ENCODE data around the gene SH3RF3. TPM values are rescaled to one million over a fixed set of nuclear protein-coding genes. Genes with fewer than 3 reads are reported as not detected.

SH3RF3 gene
- total RNA-seq, 2 experiments from 2014 or later: 1.4 TPM

DNA sequence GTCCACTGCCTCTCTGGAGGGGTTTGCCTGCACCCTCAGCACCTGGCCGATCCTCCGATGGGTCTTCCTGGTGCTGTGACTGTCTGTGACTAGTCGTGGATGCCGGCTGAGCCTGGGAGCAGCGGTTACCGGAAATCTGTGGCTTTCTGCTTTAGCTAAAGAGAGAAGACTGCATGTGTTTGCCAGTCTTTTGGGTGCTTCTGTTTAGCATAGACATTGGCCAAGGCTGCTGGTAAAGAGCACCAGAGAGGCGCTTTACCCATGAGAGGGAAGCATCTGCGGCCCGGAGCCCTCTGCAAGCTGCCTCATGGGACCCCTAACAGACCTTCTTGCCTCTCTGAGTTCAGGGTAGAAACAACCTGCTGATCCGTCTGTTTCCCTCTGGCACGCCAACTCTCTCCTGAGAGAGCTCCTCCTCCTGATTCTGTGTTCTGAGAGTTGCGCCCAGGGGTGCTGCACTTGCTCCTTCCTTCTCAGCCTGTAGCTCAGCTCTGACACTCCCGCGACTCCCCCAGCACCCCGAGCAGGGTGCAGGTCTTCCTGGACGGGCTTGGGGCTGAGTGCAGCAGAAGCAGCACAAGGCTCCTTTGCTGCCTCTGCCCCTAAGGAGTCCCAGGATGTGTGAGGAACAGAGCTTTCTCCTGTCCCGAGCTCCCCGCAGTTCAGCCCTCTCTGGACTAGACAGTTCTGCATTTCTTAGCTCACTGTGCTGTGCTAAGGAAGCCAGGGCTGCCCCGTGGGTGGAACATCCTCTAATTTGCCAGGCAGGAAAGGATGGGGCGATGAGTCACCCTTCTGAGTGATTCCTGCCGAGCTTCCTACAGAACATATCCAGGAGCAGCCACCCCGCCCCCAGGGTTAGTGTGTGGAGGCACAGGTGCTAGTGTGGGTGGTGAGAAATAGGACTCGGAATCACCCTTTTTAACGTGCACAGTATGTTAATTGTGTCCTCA, 203.2 kb downstream of the SH3RF3 start:
- Mint-ChIP-seq H3K4me3 (peak overlapping the region; percentile 50), H3K4me1 (peaks cover 30% of the 10 kb centered on the region), H3K27me3 (peaks cover 6% of the 10 kb centered on the region), H3K36me3 (ENCODE audit: low read depth) (no peaks in the 10 kb centered on the region), H3K9me3 (ENCODE audit: low read depth) (no peaks in the 10 kb centered on the region), H3K27ac (peak overlapping the region; percentile 59)
- intact Hi-C loops (cut with DNase I, micrococcal nuclease): loop anchor here in 1 of 2 experiments (5.0 kb wide), 1 partner anchor 180 kb away; no protein-coding TSS in a partner anchor
- DNase-seq (peak; percentile 41), ATAC-seq (peak; percentile 34)
- CTCF ChIA-PET: interaction anchor here (0.6 to 1.1 kb wide), 5 partner anchors 13 to 268 kb away, joined by 3 to 4 read pairs (median 3); no protein-coding TSS in a partner anchor
- POLR2A ChIA-PET: interaction anchor here (0.5 kb wide), 1 partner anchor 292 kb away, joined by 3 read pairs; no protein-coding TSS in a partner anchor

- CTCF ChIA-PET: interaction anchor here (1.1 kb wide), 1 partner anchor 21 kb away, joined by 3 read pairs; no protein-coding TSS in a partner anchor
- no peaks in the 10 kb centered on the region for H3K36me3 Mint-ChIP-seq (ENCODE audit: low read depth)
- no peak overlapping the region for H3K4me3 Mint-ChIP-seq
- H3K4me1 Mint-ChIP-seq: peaks cover 30% of the 10 kb centered on the region
- POLR2A ChIA-PET: no interaction called here
- ATAC-seq: no peak
- no peaks in the 10 kb centered on the region for H3K9me3 Mint-ChIP-seq (ENCODE audit: low read depth)
- intact Hi-C loops (cut with DNase I, micrococcal nuclease): loop anchor here in 1 of 2 experiments (5.0 kb wide), 1 partner anchor 179 kb away; no protein-coding TSS in a partner anchor
- peaks cover 6% of the 10 kb centered on the region for H3K27me3 Mint-ChIP-seq
- no peak for DNase-seq
- no peak overlapping the region for H3K27ac Mint-ChIP-seq
These were observed 203.9 kb downstream of the SH3RF3 start for GRCh38 chr2:109332880-109333279.

DNA sequence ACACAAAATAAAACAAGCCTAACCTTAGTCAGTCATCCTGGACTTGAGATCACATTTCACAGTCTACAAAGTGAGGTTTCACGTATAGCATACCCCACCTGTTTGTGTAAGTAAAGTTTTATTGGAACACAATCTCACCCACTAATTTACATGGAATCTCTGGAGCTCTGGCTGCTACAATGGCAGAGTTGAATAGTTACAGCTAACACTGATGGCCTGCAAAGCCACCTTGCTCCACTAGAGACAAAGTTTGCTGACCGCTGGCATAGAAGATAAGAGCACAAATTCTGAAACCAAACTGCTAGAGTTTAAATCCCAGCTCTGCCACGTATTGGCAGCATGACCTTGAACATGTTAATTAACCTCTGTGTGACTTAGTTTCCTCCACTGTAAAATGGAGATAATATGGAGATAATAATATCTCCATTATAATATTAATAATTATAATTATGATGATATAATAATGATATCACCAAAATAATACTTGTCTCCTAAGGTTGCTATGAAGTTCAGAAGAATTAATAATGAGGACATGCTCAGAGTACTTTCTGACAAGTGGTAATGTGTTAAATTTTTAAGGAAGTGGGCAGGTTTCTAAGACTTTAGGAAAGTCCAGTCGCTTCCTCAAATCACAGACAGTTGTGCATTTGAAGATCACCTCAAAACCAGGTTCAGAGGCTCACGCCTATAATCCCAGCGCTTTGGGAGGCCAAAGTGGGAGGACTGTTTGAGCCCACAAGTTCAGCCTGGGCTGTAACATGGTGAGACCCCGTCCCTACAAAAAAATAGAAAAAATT, 204.6 kb downstream of the SH3RF3 start:
- Mint-ChIP-seq H3K9me3 (ENCODE audit: low read depth) (no peaks in the 10 kb centered on the region), H3K27me3 (peaks cover 8% of the 10 kb centered on the region), H3K36me3 (ENCODE audit: low read depth) (no peaks in the 10 kb centered on the region), H3K27ac (no peak overlapping the region), H3K4me3 (no peak overlapping the region), H3K4me1 (peaks cover 30% of the 10 kb centered on the region)
- ATAC-seq: no peak
- ChIA-PET POLR2A (no interaction called here), CTCF (interaction anchor here (1.1 kb wide), 1 partner anchor 22 kb away, joined by 3 read pairs; no protein-coding TSS in a partner anchor)
- intact Hi-C loops (cut with DNase I, micrococcal nuclease): loop anchor here in 1 of 2 experiments (5.0 kb wide), 1 partner anchor 179 kb away; no protein-coding TSS in a partner anchor
- DNase-seq: no peak

GRCh38 chr2:109335631-109336176, 206.7 kb downstream of the SH3RF3 start:
- intact Hi-C loops (cut with DNase I, micrococcal nuclease): no loop called here
- peak; percentile 50 for DNase-seq
- ChIA-PET POLR2A (no interaction called here), CTCF (no interaction called here)
- Mint-ChIP-seq H3K9me3 (ENCODE audit: low read depth) (no peaks in the 10 kb centered on the region), H3K27ac (peak overlapping the region; percentile 7), H3K4me3 (peak overlapping the region; percentile 52), H3K36me3 (ENCODE audit: low read depth) (no peaks in the 10 kb centered on the region), H3K27me3 (peaks cover 8% of the 10 kb centered on the region), H3K4me1 (peaks cover 32% of the 10 kb centered on the region)
- ATAC-seq: peak; percentile 68

GRCh38 chr2:109336296-109336695, 207.3 kb downstream of the SH3RF3 start:
- H3K36me3 Mint-ChIP-seq (ENCODE audit: low read depth): no peaks in the 10 kb centered on the region
- ChIA-PET POLR2A (no interaction called here), CTCF (no interaction called here)
- H3K4me3 Mint-ChIP-seq: no peak overlapping the region
- ATAC-seq: peak; percentile 18
- H3K4me1 Mint-ChIP-seq: peaks cover 38% of the 10 kb centered on the region
- H3K9me3 Mint-ChIP-seq (ENCODE audit: low read depth): no peaks in the 10 kb centered on the region
- H3K27ac Mint-ChIP-seq: no peak overlapping the region
- intact Hi-C loops (cut with DNase I, micrococcal nuclease): no loop called here
- no peak for DNase-seq
- H3K27me3 Mint-ChIP-seq: peaks cover 8% of the 10 kb centered on the region

DNA sequence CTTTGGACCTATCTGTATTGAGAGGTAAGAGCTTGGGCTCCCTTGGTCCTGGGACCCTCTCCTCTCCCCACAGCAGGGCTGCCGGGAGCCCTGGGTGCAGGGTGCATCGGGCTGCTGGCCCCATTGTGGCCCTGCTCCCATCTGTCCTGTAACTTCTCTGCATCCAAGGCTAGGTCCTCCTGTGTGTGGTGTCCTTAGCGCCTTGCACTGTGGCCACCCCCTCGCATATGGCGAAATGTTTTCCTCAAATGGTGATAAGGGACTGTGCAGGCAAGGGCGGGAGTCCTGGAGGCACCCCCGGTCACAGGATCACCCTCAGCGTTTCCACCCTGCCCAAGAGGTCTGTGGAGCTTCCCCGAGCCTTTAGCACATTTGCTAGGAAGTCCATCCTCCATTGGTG, 208.2 kb downstream of the SH3RF3 start:
- CTCF ChIA-PET: no interaction called here
- H3K9me3 Mint-ChIP-seq (ENCODE audit: low read depth): no peaks in the 10 kb centered on the region

DNA sequence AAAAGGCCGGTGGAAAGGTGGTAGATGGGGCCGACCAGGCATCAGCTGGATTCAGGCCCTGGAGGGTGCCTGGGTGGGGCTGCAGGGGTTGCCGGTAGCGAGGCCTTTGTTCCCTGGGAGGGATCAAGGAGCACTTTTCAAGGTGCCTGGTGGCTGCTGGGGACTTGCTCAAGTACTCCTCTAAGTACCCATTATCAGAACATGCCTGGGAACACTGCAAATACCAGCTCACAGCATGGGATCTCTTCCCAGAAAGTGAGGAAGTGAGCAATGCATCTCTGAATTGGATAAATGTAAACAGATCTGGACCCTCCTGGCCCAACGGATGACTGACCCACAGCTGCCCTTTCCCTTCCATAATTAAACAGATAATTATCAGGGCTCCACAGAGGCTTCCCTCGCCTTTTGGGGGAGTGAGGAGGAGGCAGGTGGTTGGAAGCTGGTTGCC, 210.5 kb downstream of the SH3RF3 start:
- DNase-seq (no peak), ATAC-seq (no peak)
- ChIA-PET CTCF (interaction anchor here (0.5 to 1.5 kb wide), 4 partner anchors 9 to 443 kb away, joined by 3 to 4 read pairs (median 3); no protein-coding TSS in a partner anchor), POLR2A (no interaction called here)
- Mint-ChIP-seq H3K4me1 (peaks cover 32% of the 10 kb centered on the region), H3K9me3 (ENCODE audit: low read depth) (no peaks in the 10 kb centered on the region), H3K36me3 (ENCODE audit: low read depth) (no peaks in the 10 kb centered on the region), H3K4me3 (no peak overlapping the region), H3K27me3 (peaks cover 8% of the 10 kb centered on the region), H3K27ac (no peak overlapping the region)
- intact Hi-C loops (cut with DNase I, micrococcal nuclease): no loop called here

More for the DNA sequence above, 208.2 kb downstream of the SH3RF3 start:
- H3K27ac Mint-ChIP-seq: no peak overlapping the region
- peaks cover 42% of the 10 kb centered on the region for H3K4me1 Mint-ChIP-seq
- ATAC-seq (no peak), DNase-seq (no peak)
- H3K4me3 Mint-ChIP-seq: no peak overlapping the region
- intact Hi-C loops (cut with DNase I, micrococcal nuclease): no loop called here
- H3K27me3 Mint-ChIP-seq: peaks cover 8% of the 10 kb centered on the region
- POLR2A ChIA-PET: no interaction called here
- no peaks in the 10 kb centered on the region for H3K36me3 Mint-ChIP-seq (ENCODE audit: low read depth)

GRCh38 chr2:109340381-109340780, 211.4 kb downstream of the SH3RF3 start:
- Mint-ChIP-seq H3K36me3 (ENCODE audit: low read depth) (no peaks in the 10 kb centered on the region), H3K4me3 (no peak overlapping the region), H3K27me3 (peaks cover 6% of the 10 kb centered on the region), H3K9me3 (ENCODE audit: low read depth) (no peaks in the 10 kb centered on the region), H3K27ac (no peak overlapping the region), H3K4me1 (peaks cover 28% of the 10 kb centered on the region)
- POLR2A ChIA-PET: interaction anchor here (0.7 kb wide), 1 partner anchor 59 kb away, joined by 4 read pairs; no protein-coding TSS in a partner anchor
- CTCF ChIA-PET: no interaction called here
- ATAC-seq (no peak), DNase-seq (no peak)
- intact Hi-C loops (cut with DNase I, micrococcal nuclease): no loop called here

GRCh38 chr2:109341355-109342255, 212.6 kb downstream of the SH3RF3 start:
- ChIA-PET CTCF (interaction anchor here (0.9 kb wide), 1 partner anchor 168 kb away, joined by 3 read pairs; no protein-coding TSS in a partner anchor), POLR2A (no interaction called here)
- H3K36me3 Mint-ChIP-seq (ENCODE audit: low read depth): no peaks in the 10 kb centered on the region
- peaks cover 2% of the 10 kb centered on the region for H3K27me3 Mint-ChIP-seq
- intact Hi-C loops (cut with DNase I, micrococcal nuclease): no loop called here
- peaks cover 19% of the 10 kb centered on the region for H3K4me1 Mint-ChIP-seq
- DNase-seq (no peak), ATAC-seq (peak; percentile 76)
- no peak overlapping the region for H3K27ac Mint-ChIP-seq
- H3K4me3 Mint-ChIP-seq: no peak overlapping the region
- no peaks in the 10 kb centered on the region for H3K9me3 Mint-ChIP-seq (ENCODE audit: low read depth)

DNA sequence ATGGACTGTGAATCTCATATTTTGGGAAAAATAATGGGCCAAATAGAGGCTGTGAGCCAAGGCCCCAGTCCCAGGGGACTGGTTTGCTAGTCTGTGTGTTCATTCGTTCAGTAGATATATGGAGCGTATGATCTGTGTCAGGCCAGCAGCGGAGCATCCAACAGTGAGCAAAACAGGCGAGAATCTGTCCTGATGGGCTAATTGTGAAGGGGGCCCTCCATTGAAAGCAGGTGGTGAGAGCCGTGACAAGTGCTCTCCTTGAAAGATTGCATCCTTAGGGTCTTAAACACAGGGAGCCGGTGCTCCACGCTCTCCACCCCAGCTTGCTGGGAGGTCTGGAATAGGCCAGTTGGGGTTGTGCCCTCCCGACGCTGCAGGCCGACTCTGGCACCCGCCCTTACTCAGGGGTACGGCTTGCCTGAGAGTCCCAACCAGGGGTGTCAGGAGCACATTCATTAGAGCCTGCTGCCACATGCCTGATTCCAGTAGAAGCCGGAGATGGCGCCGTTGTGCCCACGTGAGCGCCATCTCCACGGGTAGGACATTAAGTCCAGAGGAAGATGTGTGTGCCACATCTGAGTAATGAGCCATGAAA, 213.3 kb downstream of the SH3RF3 start:
- peaks cover 2% of the 10 kb centered on the region for H3K27me3 Mint-ChIP-seq
- ChIA-PET CTCF (interaction anchor here (0.9 kb wide), 1 partner anchor 168 kb away, joined by 3 read pairs; no protein-coding TSS in a partner anchor), POLR2A (no interaction called here)
- intact Hi-C loops (cut with DNase I, micrococcal nuclease): no loop called here
- no peak overlapping the region for H3K27ac Mint-ChIP-seq
- no peaks in the 10 kb centered on the region for H3K36me3 Mint-ChIP-seq (ENCODE audit: low read depth)
- no peak for DNase-seq
- no peak overlapping the region for H3K4me3 Mint-ChIP-seq
- ATAC-seq: no peak
- H3K4me1 Mint-ChIP-seq: peaks cover 24% of the 10 kb centered on the region
- H3K9me3 Mint-ChIP-seq (ENCODE audit: low read depth): no peaks in the 10 kb centered on the region

All from activated CD4-positive, alpha-beta T cell treated with anti-CD3 and anti-CD28 coated beads for 36 hours (primary cell).